Measurements from ENCODE around the gene TMPRSS9.
A peak's percentile ranks its signal among the peaks of the same experiment; 100 is the strongest.
"Not testable (repeated sequence)": the region's sequence is repeated elsewhere in the genome, so short reads cannot be mapped to it uniquely, and the experiment has no call there.

Gene TMPRSS9

GRCh38 chr19:2416321-2417097 is 56.4 kb downstream of the TMPRSS9 start:
- Histone ChIP-seq H2BK12ac (ENCODE audit: low read length) (no peak overlapping the region), H3K36me3 (ENCODE audit: control insufficient read depth in 1 of 2, insufficient read depth in 2 of 2, low read length in 2 of 2) (peaks cover 8 to 11% of the 10 kb centered on the region in 2 experiments), H3K14ac (ENCODE audit: low read length) (no peak overlapping the region), H2BK120ac (ENCODE audit: insufficient read depth, low read length, poor library complexity) (no peak overlapping the region), H4K8ac (ENCODE audit: low read depth, low read length) (no peak overlapping the region), H3K9ac (ENCODE audit: low read length) (no peak overlapping the region), H2AFZ (ENCODE audit: insufficient read depth, low read length, poor library complexity) (no peak overlapping the region), H3K4me3 (ENCODE audit: low read depth, low read length) (no peak overlapping the region), H4K91ac (ENCODE audit: low read depth, low read length) (no peak overlapping the region), H3K27ac (ENCODE audit: low read depth, low read length) (no peak overlapping the region), H3K27me3 (ENCODE audit: insufficient read depth, low read length) (no peaks in the 10 kb centered on the region), H3K18ac (ENCODE audit: low read length) (no peak overlapping the region), H3K79me2 (ENCODE audit: control insufficient read depth, insufficient read depth, low read length, poor library complexity) (no peaks in the 10 kb centered on the region), H3K4me1 (ENCODE audit: control insufficient read depth in 1 of 2, insufficient read depth in 2 of 2, low read length in 2 of 2) (no peaks in the 10 kb centered on the region), H3K23ac (ENCODE audit: low read length) (no peak overlapping the region), H3K9me3 (ENCODE audit: insufficient read depth, low read depth, low read length) (no peaks in the 10 kb centered on the region), H3K79me1 (ENCODE audit: low read length) (no peaks in the 10 kb centered on the region), H3K4ac (ENCODE audit: low read depth, low read length) (no peak overlapping the region), H3K4me2 (ENCODE audit: low read length) (no peak overlapping the region), H2AK5ac (ENCODE audit: low read length) (no peak overlapping the region), H4K12ac (ENCODE audit: low read depth, low read length) (no peak overlapping the region), H2BK5ac (ENCODE audit: low read depth, low read length, poor library complexity) (no peak overlapping the region)
- DNase-seq = no peak
- WGBS (ENCODE audit: extremely low coverage, insufficient coverage, insufficient read length) = no CpG with 5 or more reads among the region's 19 CpGs

- H2BK120ac ChIP-seq (ENCODE audit: insufficient read depth, low read length, poor library complexity); H3K27me3 ChIP-seq (ENCODE audit: insufficient read depth, low read length); DNase-seq; H2BK12ac ChIP-seq (ENCODE audit: low read length); H3K9me3 ChIP-seq (ENCODE audit: insufficient read depth, low read depth, low read length); H3K4ac ChIP-seq (ENCODE audit: low read depth, low read length); H3K4me2 ChIP-seq (ENCODE audit: low read length); H2AK5ac ChIP-seq (ENCODE audit: low read length); H4K12ac ChIP-seq (ENCODE audit: low read depth, low read length); H2BK5ac ChIP-seq (ENCODE audit: low read depth, low read length, poor library complexity); H3K27ac ChIP-seq (ENCODE audit: low read depth, low read length); H4K91ac ChIP-seq (ENCODE audit: low read depth, low read length); H3K79me1 ChIP-seq (ENCODE audit: low read length); H3K14ac ChIP-seq (ENCODE audit: low read length); H3K4me3 ChIP-seq (ENCODE audit: low read depth, low read length); H3K79me2 ChIP-seq (ENCODE audit: control insufficient read depth, insufficient read depth, low read length, poor library complexity); H3K4me1 ChIP-seq (ENCODE audit: control insufficient read depth in 1 of 2, insufficient read depth in 2 of 2, low read length in 2 of 2); H3K23ac ChIP-seq (ENCODE audit: low read length); H3K18ac ChIP-seq (ENCODE audit: low read length); H4K8ac ChIP-seq (ENCODE audit: low read depth, low read length); H2AFZ ChIP-seq (ENCODE audit: insufficient read depth, low read length, poor library complexity): not testable (repeated sequence)
- peak overlapping the region; percentile 60 for H3K9ac ChIP-seq (ENCODE audit: low read length)
- whole genome bisulfite sequencing (ENCODE audit: extremely low coverage, insufficient coverage, insufficient read length) = no CpG with 5 or more reads among the region's 8 CpGs
- peaks cover 8 to 13% of the 10 kb centered on the region in 2 experiments for H3K36me3 ChIP-seq (ENCODE audit: control insufficient read depth in 1 of 2, insufficient read depth in 2 of 2, low read length in 2 of 2)
Observed at GRCh38 chr19:2417436-2417835, 57.4 kb downstream of the TMPRSS9 start.

- no peak overlapping the region for H4K12ac ChIP-seq (ENCODE audit: low read depth, low read length)
- WGBS (ENCODE audit: extremely low coverage, insufficient coverage, insufficient read length) = no CpG with 5 or more reads among the region's 13 CpGs
- H3K9me3 ChIP-seq (ENCODE audit: insufficient read depth, low read depth, low read length) = no peaks in the 10 kb centered on the region
- no peak for DNase-seq
- H3K79me1 ChIP-seq (ENCODE audit: low read length) = no peaks in the 10 kb centered on the region
- no peak overlapping the region for H2BK12ac ChIP-seq (ENCODE audit: low read length)
- H3K4me2 ChIP-seq (ENCODE audit: low read length) = no peak overlapping the region
- H3K9ac ChIP-seq (ENCODE audit: low read length) = peak overlapping the region; percentile 60
- no peaks in the 10 kb centered on the region for H3K79me2 ChIP-seq (ENCODE audit: control insufficient read depth, insufficient read depth, low read length, poor library complexity)
- no peak overlapping the region for H3K4ac ChIP-seq (ENCODE audit: low read depth, low read length)
- H3K36me3 ChIP-seq (ENCODE audit: control insufficient read depth in 1 of 2, insufficient read depth in 2 of 2, low read length in 2 of 2) = peaks cover 8 to 14% of the 10 kb centered on the region in 2 experiments
- H4K91ac ChIP-seq (ENCODE audit: low read depth, low read length) = no peak overlapping the region
- H4K8ac ChIP-seq (ENCODE audit: low read depth, low read length) = no peak overlapping the region
- H3K27me3 ChIP-seq (ENCODE audit: insufficient read depth, low read length) = no peaks in the 10 kb centered on the region
- H2AFZ ChIP-seq (ENCODE audit: insufficient read depth, low read length, poor library complexity) = no peak overlapping the region
- H3K27ac ChIP-seq (ENCODE audit: low read depth, low read length) = no peak overlapping the region
- no peak overlapping the region for H2BK120ac ChIP-seq (ENCODE audit: insufficient read depth, low read length, poor library complexity)
- H3K4me3 ChIP-seq (ENCODE audit: low read depth, low read length) = no peak overlapping the region
- no peak overlapping the region for H2BK5ac ChIP-seq (ENCODE audit: low read depth, low read length, poor library complexity)
- H3K18ac ChIP-seq (ENCODE audit: low read length) = no peak overlapping the region
- no peak overlapping the region for H2AK5ac ChIP-seq (ENCODE audit: low read length)
- H3K4me1 ChIP-seq (ENCODE audit: control insufficient read depth in 1 of 2, insufficient read depth in 2 of 2, low read length in 2 of 2) = no peaks in the 10 kb centered on the region
- no peak overlapping the region for H3K14ac ChIP-seq (ENCODE audit: low read length)
- no peak overlapping the region for H3K23ac ChIP-seq (ENCODE audit: low read length)
Observed at GRCh38 chr19:2417881-2418406, 57.9 kb downstream of the TMPRSS9 start.

- Histone ChIP-seq H4K8ac (ENCODE audit: low read depth, low read length) (no peak overlapping the region), H3K36me3 (ENCODE audit: control insufficient read depth in 1 of 2, insufficient read depth in 2 of 2, low read length in 2 of 2) (peaks cover 15 to 25% of the 10 kb centered on the region in 2 experiments), H2BK120ac (ENCODE audit: insufficient read depth, low read length, poor library complexity) (no peak overlapping the region), H3K14ac (ENCODE audit: low read length) (no peak overlapping the region), H3K4me2 (ENCODE audit: low read length) (no peak overlapping the region), H2BK5ac (ENCODE audit: low read depth, low read length, poor library complexity) (no peak overlapping the region), H3K4me3 (ENCODE audit: low read depth, low read length) (no peak overlapping the region), H3K9ac (ENCODE audit: low read length) (no peak overlapping the region), H2AK5ac (ENCODE audit: low read length) (no peak overlapping the region), H3K23ac (ENCODE audit: low read length) (no peak overlapping the region), H3K4me1 (ENCODE audit: control insufficient read depth in 1 of 2, insufficient read depth in 2 of 2, low read length in 2 of 2) (no peaks in the 10 kb centered on the region), H3K27ac (ENCODE audit: low read depth, low read length) (no peak overlapping the region), H3K9me3 (ENCODE audit: insufficient read depth, low read depth, low read length) (no peaks in the 10 kb centered on the region), H3K79me2 (ENCODE audit: control insufficient read depth, insufficient read depth, low read length, poor library complexity) (no peaks in the 10 kb centered on the region), H3K4ac (ENCODE audit: low read depth, low read length) (no peak overlapping the region), H4K91ac (ENCODE audit: low read depth, low read length) (no peak overlapping the region), H3K18ac (ENCODE audit: low read length) (no peak overlapping the region), H4K12ac (ENCODE audit: low read depth, low read length) (no peak overlapping the region), H2AFZ (ENCODE audit: insufficient read depth, low read length, poor library complexity) (no peak overlapping the region), H2BK12ac (ENCODE audit: low read length) (no peak overlapping the region), H3K79me1 (ENCODE audit: low read length) (no peaks in the 10 kb centered on the region), H3K27me3 (ENCODE audit: insufficient read depth, low read length) (no peaks in the 10 kb centered on the region)
- no peak for DNase-seq
- WGBS (ENCODE audit: extremely low coverage, insufficient coverage, insufficient read length) = no CpG with 5 or more reads among the region's 7 CpGs
Observed at GRCh38 chr19:2419754-2420153, 59.7 kb downstream of the TMPRSS9 start.
